K562 (cell line): ENCODE data around the gene REEP3. TPM values are rescaled to one million over a fixed set of nuclear protein-coding genes. Genes with fewer than 3 reads are reported as not detected.

Experiments used
- ATAC-seq: fragments of 200-7000 bp; cut with Tn5 transposase; 3 replicates; pipeline ENCODE4 v1.9.1; 2020; ENCODE audit warnings: moderate library complexity
- BruUV-seq: library from RNA; stranded (reverse); fragments of 400-500 nt; replicated peaks from 2 replicates; lab custom pipeline; 2021; lab: Mats Ljungman, UMichigan
- CTCF ChIA-PET: fragments of 300-600 bp; formaldehyde crosslinking; extraction: SDS; loops from one replicate; lab custom pipeline; 2021; ENCODE audit warnings: low intra/inter-chr PET ratio; lab: Yijun Ruan, JAX
- POLR2A ChIA-PET: fragments of 300-600, 350-650 bp; sonication (Branson Sonifier 250); formaldehyde crosslinking; extraction: SDS; loops from one replicate; lab custom pipeline; 2021; ENCODE audit warnings: antibody characterized with exemption, inconsistent platforms; lab: Yijun Ruan, JAX
- DNase-seq, 4 experiments: peaks; one replicate each; pipeline versions ENCODE4 v3.0.0 to v3.0.0-alpha.2; 2011 to 2018; ENCODE audit warnings: low spot score in 3 of 4, mixed read lengths in 3 of 4; ENCODE audit errors: extremely low read depth in 1 of 4
- FAIRE-seq: peaks from 2 replicates; lab custom pipeline; 2011; peaks lifted over from hg19 to GRCh38; lab: Jason Lieb, UNC
- H2AFZ ChIP-seq: 2 replicates; pipeline ENCODE4 v1.6.0; 2011; ENCODE audit warnings: low read depth, low read length, control low read depth, inconsistent platforms
- H3K27ac ChIP-seq: fragments of 200-600 bp; 3 replicates; pipeline ENCODE4 v1.8.0; 2011; ENCODE audit warnings: low read depth, mild to moderate bottlenecking, control low read depth, inconsistent platforms, low read length, moderate library complexity, mixed read lengths; ENCODE audit errors: extremely low read depth
- H3K27me3 ChIP-seq, 2 experiments: fragments of 300-600 bp in 1 of 2; 2 replicates in 1 of 2; 3 replicates in 1 of 2; pipeline versions ENCODE4 v1.6.0 to v1.8.0; 2011; ENCODE audit warnings: inconsistent platforms in 2 of 2, low read length in 2 of 2, mild to moderate bottlenecking in 1 of 2, mixed read lengths in 1 of 2, moderate library complexity in 1 of 2; ENCODE audit not compliant: control insufficient read depth in 2 of 2, insufficient read depth in 2 of 2
- H3K36me3 ChIP-seq: fragments of 300-600 bp; 3 replicates; pipeline ENCODE4 v1.8.0; 2011; ENCODE audit warnings: mild to moderate bottlenecking, low read length, inconsistent platforms; ENCODE audit not compliant: control insufficient read depth, insufficient read depth
- H3K4me1 ChIP-seq, 2 experiments: fragments of 200-600 bp in 1 of 2; replicated peaks in 1 of 2; 2 replicates in 1 of 2; 3 replicates in 1 of 2; pipeline versions ENCODE4 v1.5.1 to v1.8.0; 2011; ENCODE audit warnings: inconsistent platforms in 2 of 2, low read length in 2 of 2, mild to moderate bottlenecking in 1 of 2, mixed read lengths in 1 of 2, moderate library complexity in 1 of 2; ENCODE audit not compliant: control insufficient read depth in 2 of 2, insufficient read depth in 2 of 2
- H3K4me2 ChIP-seq: 2 replicates; pipeline ENCODE4 v1.6.1; 2011; ENCODE audit warnings: low read length, control low read depth, inconsistent platforms, mixed read lengths; ENCODE audit not compliant: insufficient read depth
- H3K4me3 ChIP-seq: fragments of 200-600 bp; sonication (generic), shearing (Covaris generic); 2 replicates; pipeline ENCODE4 v1.5.1; 2016; ENCODE audit warnings: control low read depth, inconsistent platforms
- H3K79me2 ChIP-seq: fragments of 200-600 bp; 3 replicates; pipeline ENCODE4 v1.8.0; 2011; ENCODE audit warnings: low read length, inconsistent platforms; ENCODE audit not compliant: control insufficient read depth, insufficient read depth
- H3K9ac ChIP-seq, 2 experiments: 2 replicates each; pipeline versions ENCODE4 v1.6.0 to v1.6.1; 2011; ENCODE audit warnings: low read depth in 2 of 2, low read length in 2 of 2, control low read depth in 1 of 2, inconsistent platforms in 1 of 2, mild to moderate bottlenecking in 1 of 2, mixed read lengths in 1 of 2; ENCODE audit not compliant: insufficient read depth in 1 of 2
- H3K9me1 ChIP-seq: one replicate; pipeline ENCODE4 v1.6.0; 2011; ENCODE audit warnings: inconsistent platforms, mild to moderate bottlenecking, low read length, moderate library complexity; ENCODE audit not compliant: control insufficient read depth, insufficient read depth
- H3K9me3 ChIP-seq: replicated peaks from 2 replicates; pipeline ENCODE4 v1.5.1; 2011; ENCODE audit warnings: low read depth, low read length, inconsistent platforms; ENCODE audit not compliant: control insufficient read depth, insufficient read depth
- H4K20me1 ChIP-seq: replicated peaks from 2 replicates; pipeline ENCODE4 v1.6.1; 2011; ENCODE audit warnings: low read length, inconsistent platforms, mixed read lengths; ENCODE audit not compliant: control insufficient read depth, insufficient read depth
- ATF6 ChIP-seq: sonication (generic); formaldehyde crosslinking; IDR thresholded peaks from 2 replicates; pipeline ENCODE4 v1.4.0; 2020; ENCODE audit warnings: mild to moderate bottlenecking, missing genetic modification reagents
- C11orf30 ChIP-seq: fragments of 450-650 bp; IDR thresholded peaks from 2 replicates; pipeline ENCODE4 v1.6.1; 2016; ENCODE audit warnings: low read depth, mild to moderate bottlenecking
- CBX8 ChIP-seq: fragments of 200-600 bp; sonication (generic); IDR thresholded peaks from 2 replicates; pipeline ENCODE4 v1.6.1; 2012; ENCODE audit warnings: borderline replicate concordance, mixed run types, low read depth, mild to moderate bottlenecking, moderate library complexity, mixed read lengths, low read length, control low read depth, inconsistent platforms; ENCODE audit not compliant: poor library complexity, severe bottlenecking; ENCODE audit errors: extremely low read depth
- FOXK2 ChIP-seq, 2 experiments: fragments of 450-650 bp; IDR thresholded peaks in 1 of 2; conservative IDR thresholded peaks in 1 of 2; 2 replicates each; pipeline ENCODE4 v1.6.1; 2016; ENCODE audit warnings: low read depth in 2 of 2, mild to moderate bottlenecking in 1 of 2
- HMGN3 ChIP-seq: IDR thresholded peaks from 2 replicates; pipeline ENCODE4 v1.6.1; 2011; ENCODE audit warnings: borderline replicate concordance, low read depth, mild to moderate bottlenecking, mixed read lengths, low read length; ENCODE audit not compliant: insufficient read length; ENCODE audit errors: extremely low read depth
- LARP7 ChIP-seq: fragments of 450-650 bp; IDR thresholded peaks from 2 replicates; pipeline ENCODE4 v1.6.1; 2016
- RBM17 ChIP-seq: fragments of 200-400 bp; formaldehyde crosslinking; IDR thresholded peaks from 2 replicates; pipeline ENCODE4 v1.6.1; 2017; ENCODE audit warnings: low read depth, mild to moderate bottlenecking, low read length, borderline replicate concordance
- SPI1 ChIP-seq: IDR thresholded peaks from 2 replicates; pipeline ENCODE4 v1.6.1; 2011; ENCODE audit warnings: low read depth, low read length, control low read depth, borderline replicate concordance
- STAT5A ChIP-seq: IDR thresholded peaks from 2 replicates; pipeline ENCODE4 v1.6.1; 2012; ENCODE audit warnings: low read length, inconsistent platforms, borderline replicate concordance
- TBL1XR1 ChIP-seq, 2 experiments: IDR thresholded peaks; 2 replicates each; pipeline ENCODE4 v1.6.1; 2012; ENCODE audit warnings: improper control_type of control experiment in 2 of 2, low read length in 2 of 2, mild to moderate bottlenecking in 1 of 2
- U2AF2 ChIP-seq: fragments of 200-400 bp; formaldehyde crosslinking; optimal IDR thresholded peaks from 2 replicates; pipeline ENCODE3; 2017; ENCODE audit warnings: low read depth, mild to moderate bottlenecking, low read length
- ZFP1 ChIP-seq: fragments of 450-650 bp; formaldehyde crosslinking; IDR thresholded peaks from 2 replicates; pipeline ENCODE4 v1.4.0; 2020; ENCODE audit warnings: mild to moderate bottlenecking, mixed read lengths
- ZKSCAN3 ChIP-seq: fragments of 250-450 bp; sonication (Bioruptor Pico); IDR thresholded peaks from 2 replicates; pipeline ENCODE4 v1.4.0; 2020
- ZNF134 ChIP-seq: fragments of 250-450 bp; sonication (Bioruptor Pico); conservative IDR thresholded peaks from 2 replicates; pipeline ENCODE4 v1.4.0; 2020
- ZNF184 ChIP-seq: sonication (generic); formaldehyde crosslinking; IDR thresholded peaks from 2 replicates; pipeline ENCODE4 v1.5.0; 2020; ENCODE audit warnings: missing genetic modification reagents
- ZNF217 ChIP-seq: sonication (generic); formaldehyde crosslinking; IDR thresholded peaks from 2 replicates; pipeline ENCODE4 v1.8.0; 2022; ENCODE audit warnings: mild to moderate bottlenecking, missing genetic modification reagents
- ZNF384 ChIP-seq: IDR thresholded peaks from 2 replicates; pipeline ENCODE4 v1.6.1; 2012; ENCODE audit warnings: low read depth, low read length, improper control_type of control experiment
- ZNF507 ChIP-seq: conservative IDR thresholded peaks from 2 replicates; pipeline ENCODE4 v1.6.1; 2017; ENCODE audit warnings: missing genetic modification characterization, missing compliant biosample characterization
- in situ Hi-C: fragments of 300-500 bp; cut with MboI; formaldehyde crosslinking; loops from 4 replicates; pipeline ENCODE4 v1.15.0; 2018; ENCODE audit warnings: inconsistent platforms, mixed read lengths
- intact Hi-C: fragments of 100-400 bp; cut with micrococcal nuclease; formaldehyde crosslinking; loops from 2 replicates; pipeline ENCODE4 v1.14.2; 2022
- polyA plus RNA-seq, 8 experiments: library from polyadenylated mRNA; depleted of rRNA in 4 of 8; stranded (reverse) in 5 of 8; unstranded in 3 of 8; fragments of >200 nt; fragmentation: Nextera tagmentation in 2 of 8; fragmentation: Illumina TruSeq in 1 of 8; extraction: Ambion mirVana in 2 of 8; extraction: Trizol in 1 of 8; gene quantifications; 2 replicates each; pipeline versions ENCODE4 v1.2.1 to v1.2.3, GENCODE V29; 2011 to 2014; ENCODE audit warnings: inconsistent platforms in 1 of 8, missing spikeins in 1 of 8
- total RNA-seq, 7 experiments: library from RNA; depleted of rRNA in 6 of 7; stranded (reverse); fragments of >200 nt in 6 of 7; fragmentation: Illumina TruSeq in 2 of 7; extraction: Trizol in 2 of 7; gene quantifications; 2 replicates each; pipeline versions ENCODE4 v1.2.1 to v1.2.3, GENCODE V29; 2011 to 2021; ENCODE audit warnings: low replicate concordance in 1 of 7

Gene REEP3
- total and polyA plus RNA-seq, 9 of the 15 experiments (the other 6 are each of a cell fraction or from before 2014, with no cell fraction given), result 3.4 to 13.4 (median 9.2) TPM

GRCh38 chr10:63584725-63585035 lies 63.5 kb downstream of the REEP3 start:
- in situ Hi-C loops, result no loop called here
- TF ChIP-seq ZKSCAN3 (CRISPR knock-in tag) (no peak), CBX8 (no peak), U2AF2 (no peak), ZNF134 (no peak), ZNF184 (CRISPR knock-in tag) (no peak), SPI1 (no peak), LARP7 (no peak), RBM17 (no peak), ZNF384 (no peak), ATF6 (CRISPR knock-in tag) (no peak), ZNF217 (CRISPR knock-in tag) (no peak), C11orf30 (no peak), ZFP1 (CRISPR knock-in tag) (no peak), ZNF507 (tag) (no peak), TBL1XR1 (IDR thresholded peaks at IDR 0.05; ENCODE audit: low read length in 2 of 2) (no peak), FOXK2 (conservative IDR thresholded peaks at IDR 0.05 in 1 of 2, IDR thresholded peaks at IDR 0.05 in 1 of 2; ENCODE audit: low read depth in 2 of 2) (no peak), STAT5A (no peak), HMGN3 (no peak)
- TF ChIP-seq, all 486 proteins: peak for 0
- Histone ChIP-seq H2AFZ (no peak overlapping the region), H3K4me2 (no peak overlapping the region), H4K20me1 (0 out of 2 replicates have a peak, but pooled peaks cover 3% of the 10 kb centered on the region), H3K9ac (no peak overlapping the region), H3K27ac (no peak overlapping the region), H3K4me1 (peaks cover 9 to 14% of the 10 kb centered on the region in 2 experiments; a peak in 4 of 5 replicates), H3K4me3 (no peak overlapping the region), H3K9me3 (no peaks in the 10 kb centered on the region), H3K36me3 (no peaks in the 10 kb centered on the region), H3K9me1 (no peaks in the 10 kb centered on the region), H3K27me3 (no peaks in the 10 kb centered on the region), H3K79me2 (peaks cover 9% of the 10 kb centered on the region; the same call in 2 of the 3 replicates)
- no peak for ATAC-seq
- FAIRE-seq, result no peak
- ChIA-PET POLR2A (no interaction called here), CTCF (no interaction called here)
- intact Hi-C loops, result no loop called here
- no TSS peak for BruUV-seq
- DNase-seq, result no peak
